ENCODE results near the gene NANOS2.

The NANOS2 gene

DNA sequence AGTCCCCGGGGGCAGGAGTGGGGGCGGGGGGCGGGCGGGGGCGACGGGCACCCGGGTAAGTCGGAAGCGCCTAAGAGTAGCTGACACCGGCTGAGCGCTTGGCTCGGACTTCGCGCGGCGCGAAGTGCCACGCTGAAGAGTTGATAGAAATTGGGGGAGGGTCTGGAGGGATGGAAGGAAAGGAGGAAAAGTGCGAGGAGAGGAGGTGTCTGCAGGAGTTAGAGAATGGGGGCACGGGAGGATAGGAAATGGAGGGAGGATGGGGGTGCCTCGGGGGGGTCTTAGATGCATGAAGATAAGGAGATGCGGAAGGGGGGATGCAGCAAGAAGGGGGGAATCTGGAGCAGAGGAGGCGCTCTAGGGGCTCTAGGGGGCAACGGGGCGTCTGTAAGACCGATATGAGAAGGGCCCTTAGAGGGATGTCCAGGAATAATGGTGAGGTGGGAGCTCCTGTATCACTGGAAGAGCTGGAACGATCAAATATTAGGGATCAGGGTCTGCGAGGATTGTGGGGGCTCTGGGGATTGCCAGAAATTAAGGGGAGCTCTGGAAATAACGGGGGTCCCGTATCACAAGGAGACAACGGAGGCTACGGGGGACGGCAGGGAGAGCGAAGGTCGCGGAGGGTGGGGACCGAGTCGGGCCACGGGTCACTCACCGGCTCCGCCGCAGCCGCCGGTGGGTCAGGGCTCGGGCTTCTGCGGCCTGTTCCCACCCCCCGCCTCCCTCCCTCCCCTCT is 12.5 kb downstream of the NANOS2 start, which contains the start of gene MYPOP (continued):
- TF ChIP-seq SNAI2 (CRISPR knock-in tag; IDR thresholded peaks at IDR 0.05), result no peak

DNA sequence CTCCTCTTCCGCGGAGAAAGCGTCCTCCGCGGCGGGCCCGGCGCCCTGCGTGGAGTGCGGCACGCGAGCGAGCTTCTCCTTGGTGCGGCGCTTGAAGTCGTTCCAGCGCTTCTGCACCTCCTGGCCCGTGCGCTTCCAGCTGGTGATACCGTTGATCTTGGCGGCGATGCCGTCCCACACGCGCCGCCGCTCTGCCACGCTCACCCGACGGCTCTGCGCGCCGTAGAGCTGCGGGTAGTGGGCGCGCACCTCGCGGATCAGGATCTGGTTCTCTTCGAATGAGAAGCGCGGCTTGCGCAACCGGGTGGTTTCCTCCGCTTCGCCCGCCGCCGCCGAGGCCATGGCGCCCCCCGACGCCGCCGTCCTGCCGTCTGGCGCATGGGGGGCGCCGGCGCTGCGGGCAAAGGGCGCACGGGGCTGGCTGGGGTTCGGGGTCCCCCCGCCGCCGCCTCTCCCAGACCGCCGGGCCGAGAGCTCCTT is 13.1 kb downstream of the NANOS2 start:
- no peak; the same call in 2 of the 3 replicates for ATAC-seq
- no peak for TF ChIP-seq BACH2 (CRISPR knock-in tag; IDR thresholded peaks at IDR 0.05; ENCODE audit: borderline replicate concordance)
- TF ChIP-seq, protein P1, sequence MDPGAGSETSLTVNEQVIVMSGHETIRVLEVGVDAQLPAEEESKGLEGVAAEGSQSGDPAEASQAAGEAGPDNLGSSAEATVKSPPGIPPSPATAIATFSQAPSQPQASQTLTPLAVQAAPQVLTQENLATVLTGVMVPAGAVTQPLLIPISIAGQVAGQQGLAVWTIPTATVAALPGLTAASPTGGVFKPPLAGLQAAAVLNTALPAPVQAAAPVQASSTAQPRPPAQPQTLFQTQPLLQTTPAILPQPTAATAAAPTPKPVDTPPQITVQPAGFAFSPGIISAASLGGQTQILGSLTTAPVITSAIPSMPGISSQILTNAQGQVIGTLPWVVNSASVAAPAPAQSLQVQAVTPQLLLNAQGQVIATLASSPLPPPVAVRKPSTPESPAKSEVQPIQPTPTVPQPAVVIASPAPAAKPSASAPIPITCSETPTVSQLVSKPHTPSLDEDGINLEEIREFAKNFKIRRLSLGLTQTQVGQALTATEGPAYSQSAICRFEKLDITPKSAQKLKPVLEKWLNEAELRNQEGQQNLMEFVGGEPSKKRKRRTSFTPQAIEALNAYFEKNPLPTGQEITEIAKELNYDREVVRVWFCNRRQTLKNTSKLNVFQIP (CRISPR knock-in tag; IDR thresholded peaks at IDR 0.05; ENCODE audit: borderline replicate concordance, low read depth), result no peak
- TF ChIP-seq PPARA (CRISPR knock-in tag; IDR thresholded peaks at IDR 0.05; ENCODE audit: borderline replicate concordance), result no peak
- TF ChIP-seq ESRRG (CRISPR knock-in tag; IDR thresholded peaks at IDR 0.05), result no peak
- TF ChIP-seq TOX (CRISPR knock-in tag; IDR thresholded peaks at IDR 0.05; ENCODE audit: borderline replicate concordance), result no peak
- TF ChIP-seq, protein P2, sequence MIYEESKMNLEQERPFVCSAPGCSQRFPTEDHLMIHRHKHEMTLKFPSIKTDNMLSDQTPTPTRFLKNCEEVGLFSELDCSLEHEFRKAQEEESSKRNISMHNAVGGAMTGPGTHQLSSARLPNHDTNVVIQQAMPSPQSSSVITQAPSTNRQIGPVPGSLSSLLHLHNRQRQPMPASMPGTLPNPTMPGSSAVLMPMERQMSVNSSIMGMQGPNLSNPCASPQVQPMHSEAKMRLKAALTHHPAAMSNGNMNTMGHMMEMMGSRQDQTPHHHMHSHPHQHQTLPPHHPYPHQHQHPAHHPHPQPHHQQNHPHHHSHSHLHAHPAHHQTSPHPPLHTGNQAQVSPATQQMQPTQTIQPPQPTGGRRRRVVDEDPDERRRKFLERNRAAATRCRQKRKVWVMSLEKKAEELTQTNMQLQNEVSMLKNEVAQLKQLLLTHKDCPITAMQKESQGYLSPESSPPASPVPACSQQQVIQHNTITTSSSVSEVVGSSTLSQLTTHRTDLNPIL (CRISPR knock-in tag; IDR thresholded peaks at IDR 0.05; ENCODE audit: low read depth), result no peak
- no peak for TF ChIP-seq ARNTL (CRISPR knock-in tag; IDR thresholded peaks at IDR 0.05; ENCODE audit: borderline replicate concordance, low read depth)
- TF ChIP-seq, protein P3, sequence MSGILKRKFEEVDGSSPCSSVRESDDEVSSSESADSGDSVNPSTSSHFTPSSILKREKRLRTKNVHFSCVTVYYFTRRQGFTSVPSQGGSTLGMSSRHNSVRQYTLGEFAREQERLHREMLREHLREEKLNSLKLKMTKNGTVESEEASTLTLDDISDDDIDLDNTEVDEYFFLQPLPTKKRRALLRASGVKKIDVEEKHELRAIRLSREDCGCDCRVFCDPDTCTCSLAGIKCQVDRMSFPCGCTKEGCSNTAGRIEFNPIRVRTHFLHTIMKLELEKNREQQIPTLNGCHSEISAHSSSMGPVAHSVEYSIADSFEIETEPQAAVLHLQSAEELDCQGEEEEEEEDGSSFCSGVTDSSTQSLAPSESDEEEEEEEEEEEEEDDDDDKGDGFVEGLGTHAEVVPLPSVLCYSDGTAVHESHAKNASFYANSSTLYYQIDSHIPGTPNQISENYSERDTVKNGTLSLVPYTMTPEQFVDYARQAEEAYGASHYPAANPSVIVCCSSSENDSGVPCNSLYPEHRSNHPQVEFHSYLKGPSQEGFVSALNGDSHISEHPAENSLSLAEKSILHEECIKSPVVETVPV (CRISPR knock-in tag; IDR thresholded peaks at IDR 0.05), result no peak
- no peak for TF ChIP-seq ZFP3 (CRISPR knock-in tag; IDR thresholded peaks at IDR 0.05)
- no peak for TF ChIP-seq ZNF70 (CRISPR knock-in tag; IDR thresholded peaks at IDR 0.05)
- no peak for TF ChIP-seq GLIS3 (CRISPR knock-in tag; IDR thresholded peaks at IDR 0.05)
- no peak for TF ChIP-seq ISL1 (CRISPR knock-in tag; IDR thresholded peaks at IDR 0.05)
- TF ChIP-seq SNAI2 (CRISPR knock-in tag; IDR thresholded peaks at IDR 0.05), result no peak
- no peak for TF ChIP-seq OSR1 (CRISPR knock-in tag; IDR thresholded peaks at IDR 0.05)
- no peak for TF ChIP-seq ZFP30 (CRISPR knock-in tag; IDR thresholded peaks at IDR 0.05)
- no peak for TF ChIP-seq ZC3H10 (CRISPR knock-in tag; IDR thresholded peaks at IDR 0.05)
- no peak for TF ChIP-seq CSDC2 (CRISPR knock-in tag; IDR thresholded peaks at IDR 0.05)

DNA sequence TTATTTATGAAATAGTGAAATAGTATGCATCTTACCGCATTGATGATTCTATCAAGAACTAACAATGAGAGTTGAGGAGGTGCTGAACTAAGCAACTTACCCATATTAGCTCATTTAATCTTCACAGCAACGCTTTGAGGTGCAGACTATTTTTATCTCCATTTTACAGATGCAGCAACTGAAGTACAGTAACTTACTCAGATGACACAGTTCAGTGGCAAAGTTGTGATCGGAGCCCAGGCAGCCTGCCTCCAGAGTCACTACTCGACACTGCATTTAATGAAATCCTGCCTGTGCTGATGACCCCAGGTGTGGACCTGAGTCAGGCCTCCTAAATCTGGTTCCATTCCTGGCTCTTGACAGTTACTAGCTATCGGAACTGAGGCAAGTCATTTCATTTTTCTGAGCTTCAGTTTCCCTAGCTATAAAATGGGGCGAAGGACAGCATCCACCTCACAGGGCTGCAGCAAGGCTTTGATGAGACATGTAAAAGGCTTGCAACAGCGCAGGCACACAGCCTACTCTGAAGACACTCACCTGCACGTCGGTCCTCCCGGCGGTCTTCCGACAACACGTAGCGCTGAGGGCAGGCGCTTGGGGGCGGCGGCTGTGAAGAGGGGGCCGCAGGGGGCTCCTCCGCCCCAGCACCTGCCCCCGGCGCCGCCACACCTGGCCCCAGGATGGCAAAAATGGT is 13.7 kb downstream of the NANOS2 start:
- TF ChIP-seq CSDC2 (CRISPR knock-in tag; IDR thresholded peaks at IDR 0.05), result no peak
- TF ChIP-seq, protein P4, sequence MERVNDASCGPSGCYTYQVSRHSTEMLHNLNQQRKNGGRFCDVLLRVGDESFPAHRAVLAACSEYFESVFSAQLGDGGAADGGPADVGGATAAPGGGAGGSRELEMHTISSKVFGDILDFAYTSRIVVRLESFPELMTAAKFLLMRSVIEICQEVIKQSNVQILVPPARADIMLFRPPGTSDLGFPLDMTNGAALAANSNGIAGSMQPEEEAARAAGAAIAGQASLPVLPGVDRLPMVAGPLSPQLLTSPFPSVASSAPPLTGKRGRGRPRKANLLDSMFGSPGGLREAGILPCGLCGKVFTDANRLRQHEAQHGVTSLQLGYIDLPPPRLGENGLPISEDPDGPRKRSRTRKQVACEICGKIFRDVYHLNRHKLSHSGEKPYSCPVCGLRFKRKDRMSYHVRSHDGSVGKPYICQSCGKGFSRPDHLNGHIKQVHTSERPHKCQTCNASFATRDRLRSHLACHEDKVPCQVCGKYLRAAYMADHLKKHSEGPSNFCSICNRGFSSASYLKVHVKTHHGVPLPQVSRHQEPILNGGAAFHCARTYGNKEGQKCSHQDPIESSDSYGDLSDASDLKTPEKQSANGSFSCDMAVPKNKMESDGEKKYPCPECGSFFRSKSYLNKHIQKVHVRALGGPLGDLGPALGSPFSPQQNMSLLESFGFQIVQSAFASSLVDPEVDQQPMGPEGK (CRISPR knock-in tag; IDR thresholded peaks at IDR 0.05; ENCODE audit: borderline replicate concordance), result no peak
- no peak for TF ChIP-seq ESRRG (CRISPR knock-in tag; IDR thresholded peaks at IDR 0.05)
- no peak for TF ChIP-seq ISL1 (CRISPR knock-in tag; IDR thresholded peaks at IDR 0.05)
- no peak for TF ChIP-seq PPARA (CRISPR knock-in tag; IDR thresholded peaks at IDR 0.05; ENCODE audit: borderline replicate concordance)
- no peak for TF ChIP-seq ARNTL (CRISPR knock-in tag; IDR thresholded peaks at IDR 0.05; ENCODE audit: borderline replicate concordance, low read depth)
- no peak for TF ChIP-seq ZFP3 (CRISPR knock-in tag; IDR thresholded peaks at IDR 0.05)
- TF ChIP-seq ZNF70 (CRISPR knock-in tag; IDR thresholded peaks at IDR 0.05), result no peak
- TF ChIP-seq, protein P2 (CRISPR knock-in tag; IDR thresholded peaks at IDR 0.05; ENCODE audit: low read depth), result no peak
- no peak for TF ChIP-seq RARB (CRISPR knock-in tag; IDR thresholded peaks at IDR 0.05)
- TF ChIP-seq, protein P5, sequence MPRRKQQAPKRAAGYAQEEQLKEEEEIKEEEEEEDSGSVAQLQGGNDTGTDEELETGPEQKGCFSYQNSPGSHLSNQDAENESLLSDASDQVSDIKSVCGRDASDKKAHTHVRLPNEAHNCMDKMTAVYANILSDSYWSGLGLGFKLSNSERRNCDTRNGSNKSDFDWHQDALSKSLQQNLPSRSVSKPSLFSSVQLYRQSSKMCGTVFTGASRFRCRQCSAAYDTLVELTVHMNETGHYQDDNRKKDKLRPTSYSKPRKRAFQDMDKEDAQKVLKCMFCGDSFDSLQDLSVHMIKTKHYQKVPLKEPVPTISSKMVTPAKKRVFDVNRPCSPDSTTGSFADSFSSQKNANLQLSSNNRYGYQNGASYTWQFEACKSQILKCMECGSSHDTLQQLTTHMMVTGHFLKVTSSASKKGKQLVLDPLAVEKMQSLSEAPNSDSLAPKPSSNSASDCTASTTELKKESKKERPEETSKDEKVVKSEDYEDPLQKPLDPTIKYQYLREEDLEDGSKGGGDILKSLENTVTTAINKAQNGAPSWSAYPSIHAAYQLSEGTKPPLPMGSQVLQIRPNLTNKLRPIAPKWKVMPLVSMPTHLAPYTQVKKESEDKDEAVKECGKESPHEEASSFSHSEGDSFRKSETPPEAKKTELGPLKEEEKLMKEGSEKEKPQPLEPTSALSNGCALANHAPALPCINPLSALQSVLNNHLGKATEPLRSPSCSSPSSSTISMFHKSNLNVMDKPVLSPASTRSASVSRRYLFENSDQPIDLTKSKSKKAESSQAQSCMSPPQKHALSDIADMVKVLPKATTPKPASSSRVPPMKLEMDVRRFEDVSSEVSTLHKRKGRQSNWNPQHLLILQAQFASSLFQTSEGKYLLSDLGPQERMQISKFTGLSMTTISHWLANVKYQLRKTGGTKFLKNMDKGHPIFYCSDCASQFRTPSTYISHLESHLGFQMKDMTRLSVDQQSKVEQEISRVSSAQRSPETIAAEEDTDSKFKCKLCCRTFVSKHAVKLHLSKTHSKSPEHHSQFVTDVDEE (CRISPR knock-in tag; IDR thresholded peaks at IDR 0.05), result no peak
- no peak for TF ChIP-seq ZFP30 (CRISPR knock-in tag; IDR thresholded peaks at IDR 0.05)
- no peak for TF ChIP-seq TOX (CRISPR knock-in tag; IDR thresholded peaks at IDR 0.05; ENCODE audit: borderline replicate concordance)
- no peak for TF ChIP-seq BACH2 (CRISPR knock-in tag; IDR thresholded peaks at IDR 0.05; ENCODE audit: borderline replicate concordance)
- TF ChIP-seq SNAI2 (CRISPR knock-in tag; IDR thresholded peaks at IDR 0.05), result no peak
- no peak for TF ChIP-seq TCF4 (CRISPR knock-in tag; IDR thresholded peaks at IDR 0.05; ENCODE audit: borderline replicate concordance)
- no peak for TF ChIP-seq ZC3H10 (CRISPR knock-in tag; IDR thresholded peaks at IDR 0.05)
- TF ChIP-seq, protein P1 (CRISPR knock-in tag; IDR thresholded peaks at IDR 0.05; ENCODE audit: borderline replicate concordance, low read depth), result no peak
- TF ChIP-seq ZNF8 (CRISPR knock-in tag; IDR thresholded peaks at IDR 0.05), result no peak
- no peak for TF ChIP-seq GLIS3 (CRISPR knock-in tag; IDR thresholded peaks at IDR 0.05)
- ATAC-seq, result no peak

Measured in SK-N-SH treated with all-trans-retinoic acid at 6 μM for 48 hours (cell line).